Measurements from ENCODE around the gene PLPPR1.

The PLPPR1 gene

GRCh38 chr9:101028346-101029314 is at the start of gene PLPPR1:
TSS of gene PLPPR1 (plus strand) at chr9:101028727.
- Histone ChIP-seq H3K36me3 (no peaks in the 10 kb centered on the region), H3K4me1 (peaks cover 0 to 11% (median 0%) of the 10 kb centered on the region in 10 experiments; a peak in 4 of 20 replicates), H4K20me1 (no peaks in the 10 kb centered on the region), H3K9me3 (replicated peaks in 1 of 11) (peaks cover 16 to 27% (median 23%) of the 10 kb centered on the region in 11 experiments), H3K9ac (no peak within 1 kb of the TSS), H3K27ac (no peak within 1 kb of the TSS), H3K4me2 (peak within 1 kb of the TSS in 1 of 11 experiments; percentile 20; a peak in 1 of 22 replicates), H3K27me3 (no peaks in the 10 kb centered on the region), H3K4me3 (no peak within 1 kb of the TSS)
- no peak for TF ChIP-seq Cebpa-rat (IDR thresholded peaks at IDR 0.05)

- no peak for TF ChIP-seq Cebpa-rat (IDR thresholded peaks at IDR 0.05)
- H3K4me2 ChIP-seq: no peak overlapping the region
- H3K4me1 ChIP-seq: peaks cover 0 to 6% (median 0%) of the 10 kb centered on the region in 10 experiments; a peak in 1 of 20 replicates
- H3K4me3 ChIP-seq: no peak overlapping the region
- 0 out of 22 replicates have a peak, but pooled peaks cover 0 to 8% (median 0%) of the 10 kb centered on the region in 11 experiments for H3K9me3 ChIP-seq (replicated peaks in 1 of 11)
- H3K27ac ChIP-seq: no peak overlapping the region
- H3K36me3 ChIP-seq: no peaks in the 10 kb centered on the region
- H3K9ac ChIP-seq: no peak overlapping the region
- H3K27me3 ChIP-seq: no peaks in the 10 kb centered on the region
- H4K20me1 ChIP-seq: no peaks in the 10 kb centered on the region
Measured at GRCh38 chr9:100989731-100990130, 38.8 kb upstream of the PLPPR1 start.

GRCh38 chr9:100990605-100991381 is 37.7 kb upstream of the PLPPR1 start:
- Histone ChIP-seq H3K9ac (no peak overlapping the region), H3K27ac (no peak overlapping the region), H3K4me3 (no peak overlapping the region), H3K4me1 (peaks cover 0 to 6% (median 0%) of the 10 kb centered on the region in 10 experiments; a peak in 1 of 20 replicates), H3K27me3 (no peaks in the 10 kb centered on the region), H3K4me2 (no peak overlapping the region), H4K20me1 (no peaks in the 10 kb centered on the region), H3K36me3 (no peaks in the 10 kb centered on the region), H3K9me3 (replicated peaks in 1 of 11) (0 out of 22 replicates have a peak, but pooled peaks cover 0 to 8% (median 0%) of the 10 kb centered on the region in 11 experiments)
- TF ChIP-seq Cebpa-rat (IDR thresholded peaks at IDR 0.05): no peak

- Histone ChIP-seq H3K27me3 (no peaks in the 10 kb centered on the region), H3K9ac (no peak overlapping the region), H3K36me3 (no peaks in the 10 kb centered on the region), H3K4me2 (no peak overlapping the region), H4K20me1 (no peaks in the 10 kb centered on the region), H3K27ac (no peak overlapping the region), H3K4me3 (no peak overlapping the region), H3K4me1 (peaks cover 0 to 4% (median 0%) of the 10 kb centered on the region in 10 experiments; a peak in 1 of 20 replicates), H3K9me3 (replicated peaks in 1 of 11) (0 out of 22 replicates have a peak, but pooled peaks cover 0 to 8% (median 0%) of the 10 kb centered on the region in 11 experiments)
- no peak for TF ChIP-seq Cebpa-rat (IDR thresholded peaks at IDR 0.05)
Measured at GRCh38 chr9:100992632-100993031, 35.9 kb upstream of the PLPPR1 start.

GRCh38 chr9:100999906-101000544 is 28.5 kb upstream of the PLPPR1 start:
- no peaks in the 10 kb centered on the region for H3K36me3 ChIP-seq
- no peaks in the 10 kb centered on the region for H3K27me3 ChIP-seq
- H3K9me3 ChIP-seq (replicated peaks in 1 of 11): no peaks in the 10 kb centered on the region
- no peaks in the 10 kb centered on the region for H4K20me1 ChIP-seq
- H3K4me2 ChIP-seq: no peak overlapping the region
- H3K4me3 ChIP-seq: no peak overlapping the region
- no peak overlapping the region for H3K9ac ChIP-seq
- no peak for TF ChIP-seq Cebpa-rat (IDR thresholded peaks at IDR 0.05)
- H3K27ac ChIP-seq: no peak overlapping the region
- H3K4me1 ChIP-seq: no peaks in the 10 kb centered on the region

- no peaks in the 10 kb centered on the region for H3K4me1 ChIP-seq
- no peak overlapping the region for H3K4me3 ChIP-seq
- TF ChIP-seq Cebpa-rat (IDR thresholded peaks at IDR 0.05): no peak
- no peaks in the 10 kb centered on the region for H3K36me3 ChIP-seq
- no peak overlapping the region for H3K4me2 ChIP-seq
- no peak overlapping the region for H3K27ac ChIP-seq
- no peaks in the 10 kb centered on the region for H3K27me3 ChIP-seq
- H4K20me1 ChIP-seq: no peaks in the 10 kb centered on the region
- no peak overlapping the region for H3K9ac ChIP-seq
- peaks cover 8 to 19% (median 15%) of the 10 kb centered on the region in 11 experiments; a peak in 12 of 22 replicates for H3K9me3 ChIP-seq (replicated peaks in 1 of 11)
Measured at GRCh38 chr9:101005246-101005645, 23.3 kb upstream of the PLPPR1 start.

GRCh38 chr9:101014566-101014965 is 14.0 kb upstream of the PLPPR1 start:
- Histone ChIP-seq H4K20me1 (no peaks in the 10 kb centered on the region), H3K27me3 (no peaks in the 10 kb centered on the region), H3K4me3 (no peak overlapping the region), H3K4me2 (peak overlapping the region in 3 of 11 experiments; percentile 11 to 42 (median 20); a peak in 3 of 22 replicates), H3K9me3 (replicated peaks in 1 of 11) (no peaks in the 10 kb centered on the region), H3K36me3 (no peaks in the 10 kb centered on the region), H3K4me1 (peaks cover 0 to 22% (median 0%) of the 10 kb centered on the region in 10 experiments; a peak in 4 of 20 replicates), H3K9ac (no peak overlapping the region), H3K27ac (no peak overlapping the region)
- TF ChIP-seq Cebpa-rat (IDR thresholded peaks at IDR 0.05): no peak

GRCh38 chr9:101018467-101018866 is 10.1 kb upstream of the PLPPR1 start:
- no peak overlapping the region for H3K4me3 ChIP-seq
- peaks cover 0 to 22% (median 0%) of the 10 kb centered on the region in 10 experiments; a peak in 4 of 20 replicates for H3K4me1 ChIP-seq
- H3K27me3 ChIP-seq: no peaks in the 10 kb centered on the region
- H4K20me1 ChIP-seq: no peaks in the 10 kb centered on the region
- H3K27ac ChIP-seq: no peak overlapping the region
- no peak for TF ChIP-seq Cebpa-rat (IDR thresholded peaks at IDR 0.05)
- no peaks in the 10 kb centered on the region for H3K9me3 ChIP-seq (replicated peaks in 1 of 11)
- H3K9ac ChIP-seq: no peak overlapping the region
- H3K36me3 ChIP-seq: no peaks in the 10 kb centered on the region
- no peak overlapping the region for H3K4me2 ChIP-seq

Data from BLaER1 treated with 17β-estradiol and CSF1 and Interleukin-3, amounts not matched to agents 10 nM and 100 nM (cell line).